Suprapubic skin (tissue), 4 donors: ENCODE results near the gene AVPR1B.

ENCODE experiments used
- CTCF ChIP-seq, 2 donors: fragments of 200-600 bp in 1 of 2; fragments of 450-650 bp in 1 of 2; sonication (generic) in 1 of 2; IDR thresholded peaks; one replicate each; pipeline ENCODE4 v1.5.1; 2016 to 2019; ENCODE audit warnings: antibody characterized with exemption in 2 of 2, mild to moderate bottlenecking in 1 of 2, moderate library complexity in 1 of 2
- EP300 ChIP-seq: sonication (generic); formaldehyde crosslinking; IDR thresholded peaks from one replicate; pipeline ENCODE4 v1.6.1; 2017; ENCODE audit warnings: antibody characterized with exemption
- POLR2A ChIP-seq, 2 donors: fragments of 450-650 bp; IDR thresholded peaks; one replicate each; pipeline ENCODE4 v1.6.1; 2017; ENCODE audit warnings: antibody characterized with exemption in 2 of 2, mild to moderate bottlenecking in 2 of 2, moderate library complexity in 2 of 2
- POLR2AphosphoS5 ChIP-seq, 3 donors: sonication (generic); formaldehyde crosslinking; IDR thresholded peaks; one replicate each; pipeline ENCODE4 v1.6.1; 2017; ENCODE audit warnings: antibody characterized with exemption in 3 of 3

DNA sequence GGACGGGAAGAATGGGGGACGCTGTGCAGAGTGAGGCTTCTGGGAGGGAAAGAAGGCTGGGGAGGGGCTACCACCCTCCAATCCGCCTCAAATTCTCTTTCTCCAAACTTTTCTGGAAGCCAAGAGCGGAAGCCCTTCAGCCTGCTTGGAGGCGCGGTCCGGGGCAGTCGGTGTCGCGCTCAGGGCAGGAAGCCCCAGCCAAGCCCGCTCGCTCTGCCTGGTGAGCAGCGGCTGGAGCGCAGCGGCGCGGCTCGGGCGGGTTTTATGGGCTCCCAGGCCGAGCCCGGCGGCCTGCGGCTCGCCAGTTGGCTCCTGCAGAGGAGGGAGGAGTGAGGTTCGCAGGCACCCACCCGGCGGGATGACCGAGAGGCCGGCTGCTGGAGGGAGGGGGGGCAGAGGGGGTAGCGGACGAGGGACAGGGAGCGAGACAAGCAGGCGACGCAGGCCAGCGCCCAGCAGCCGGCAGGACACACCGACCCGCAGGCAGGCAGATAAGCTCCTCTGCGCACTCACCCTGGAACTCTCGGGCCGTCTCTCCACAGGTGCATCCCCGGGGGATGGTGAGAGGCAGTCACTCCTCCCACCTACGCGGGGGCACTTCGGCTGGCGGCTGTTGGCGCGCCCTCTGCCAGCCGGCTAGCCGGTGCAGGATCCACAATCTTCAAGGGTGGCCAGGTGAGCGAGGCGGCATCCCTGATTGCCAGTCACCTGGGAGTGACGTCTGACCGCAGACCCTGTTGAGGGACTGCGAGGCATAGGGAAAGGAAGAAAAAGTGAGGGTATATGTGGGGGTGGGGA lies at the start of gene AVPR1B:
- TF ChIP-seq POLR2AphosphoS5 (IDR thresholded peaks at IDR 0.05) (no peak), CTCF (IDR thresholded peaks at IDR 0.05) (no peak), POLR2A (IDR thresholded peaks at IDR 0.05) (no peak), EP300 (no peak)
